ENCODE results near the gene GOLGA8J. TPM values are rescaled to one million over a fixed set of nuclear protein-coding genes. Genes with fewer than 3 reads are reported as not detected.
"Not testable (repeated sequence)": the region's sequence is repeated elsewhere in the genome, so short reads cannot be mapped to it uniquely, and the experiment has no call there.

The GOLGA8J gene
- total RNA-seq, 1 donor from 2014 or later = not detected

DNA sequence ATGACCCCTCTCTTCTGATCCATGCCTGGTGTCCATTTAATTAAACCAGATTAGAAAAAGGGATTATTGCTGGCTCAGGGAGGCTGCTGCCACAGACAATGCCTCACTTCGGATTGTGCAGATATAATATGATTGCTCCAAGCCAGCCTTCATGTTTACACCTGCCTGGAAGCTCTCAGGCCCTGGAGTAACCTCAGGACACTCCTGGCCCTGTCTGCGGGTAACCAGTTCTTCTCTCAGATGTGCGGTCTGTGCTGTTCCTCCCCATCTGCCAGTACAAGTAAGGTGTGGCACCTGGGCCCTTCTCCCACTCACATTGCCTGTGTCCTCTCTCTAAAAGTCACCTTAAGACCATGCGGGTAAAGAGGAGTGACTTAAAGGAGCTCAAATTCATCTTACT, 8.8 kb upstream of the GOLGA8J start:
- intact Hi-C loops (cut with micrococcal nuclease) = no loop called here

DNA sequence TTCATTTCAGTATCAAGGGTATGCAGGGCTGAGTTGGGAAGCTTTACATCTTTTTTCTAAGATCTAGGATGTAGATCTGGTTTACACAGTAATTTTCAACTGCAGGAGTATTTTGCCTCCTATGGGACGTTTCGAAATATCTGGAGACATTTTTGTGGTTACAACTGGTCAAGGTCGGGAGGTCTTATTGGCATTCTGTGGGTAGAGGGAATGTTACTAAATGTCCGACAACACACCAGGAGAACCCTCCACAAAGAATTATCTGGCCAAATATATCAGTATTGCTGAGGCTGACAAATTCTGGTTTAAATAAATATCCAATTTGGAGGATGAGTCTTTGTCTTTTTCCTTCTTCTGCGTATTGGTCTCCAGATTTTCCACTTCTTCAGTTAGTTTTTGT, 1.9 kb upstream of the GOLGA8J start:
- intact Hi-C loops (cut with micrococcal nuclease) = not testable (repeated sequence)

DNA sequence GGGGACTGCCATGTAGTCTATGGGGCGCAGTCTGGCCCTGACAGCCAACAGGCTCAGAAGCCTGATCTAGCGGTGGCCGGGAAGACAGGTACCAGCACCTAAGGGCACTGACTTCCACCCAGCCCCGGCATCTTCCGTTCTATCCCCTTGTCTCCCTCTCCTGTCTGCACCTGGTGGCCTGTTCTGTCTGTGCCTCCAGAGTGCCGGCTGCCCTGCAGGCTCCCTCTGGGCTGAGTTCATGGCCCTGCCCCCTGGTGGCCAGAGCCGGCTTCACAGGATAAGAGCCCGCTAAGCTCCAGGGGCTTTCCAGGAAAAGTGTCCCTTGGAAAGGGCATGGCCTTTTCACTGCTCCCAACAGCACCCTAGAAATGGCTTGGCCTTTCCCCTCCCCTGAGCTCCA, 15.1 kb downstream of the GOLGA8J start:
- intact Hi-C loops (cut with micrococcal nuclease) = not testable (repeated sequence)

DNA sequence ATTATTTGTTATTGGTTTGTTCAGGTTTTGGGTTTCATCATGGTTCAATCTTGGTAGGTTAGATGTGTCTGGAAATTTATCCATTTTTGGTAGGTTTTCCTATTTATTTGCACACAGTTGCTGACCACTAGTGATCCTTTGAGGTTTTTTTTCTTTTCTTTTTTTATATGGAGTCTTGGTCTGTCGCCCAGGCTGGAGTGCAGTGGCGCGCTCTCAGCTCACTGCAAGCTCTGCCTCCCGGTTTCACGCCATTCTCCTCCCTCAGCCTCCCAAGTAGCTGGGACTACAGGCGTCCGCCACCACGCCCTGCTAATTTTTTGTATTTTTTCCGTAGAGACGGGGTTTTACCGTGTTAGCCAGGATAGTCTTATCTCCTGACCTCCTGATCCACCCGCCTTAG, 20.1 kb downstream of the GOLGA8J start:
- intact Hi-C loops (cut with micrococcal nuclease) = not testable (repeated sequence)

DNA sequence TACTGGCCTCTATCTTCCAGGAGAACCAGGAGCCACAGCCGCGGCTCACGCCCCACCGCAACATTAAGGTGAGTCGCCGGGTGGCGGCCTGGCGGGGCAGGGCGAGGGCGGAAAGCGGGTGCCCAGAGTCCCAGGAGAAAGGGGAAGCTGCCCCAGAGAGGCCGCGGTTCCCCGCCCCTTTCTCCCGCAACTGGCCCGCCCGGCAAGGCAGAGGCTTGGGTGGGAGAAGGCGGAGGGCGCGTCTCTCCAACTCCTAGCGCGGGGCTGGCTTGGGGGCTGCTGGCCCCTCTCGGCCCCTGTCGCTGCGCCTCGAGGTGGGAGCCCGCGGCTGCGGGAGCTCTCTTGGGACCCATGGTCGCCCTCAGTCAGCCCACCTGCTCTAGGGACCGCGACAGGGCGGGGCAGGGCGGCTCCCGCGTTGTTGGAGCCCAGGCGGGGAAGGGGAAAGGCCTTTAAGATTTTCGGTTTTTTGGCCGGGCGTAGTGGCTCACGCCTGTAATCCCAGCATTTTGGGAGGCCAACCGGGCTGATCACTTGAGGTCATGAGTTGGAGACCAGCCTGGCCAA, 21.3 kb downstream of the GOLGA8J start:
- intact Hi-C loops (cut with micrococcal nuclease) = not testable (repeated sequence)

DNA sequence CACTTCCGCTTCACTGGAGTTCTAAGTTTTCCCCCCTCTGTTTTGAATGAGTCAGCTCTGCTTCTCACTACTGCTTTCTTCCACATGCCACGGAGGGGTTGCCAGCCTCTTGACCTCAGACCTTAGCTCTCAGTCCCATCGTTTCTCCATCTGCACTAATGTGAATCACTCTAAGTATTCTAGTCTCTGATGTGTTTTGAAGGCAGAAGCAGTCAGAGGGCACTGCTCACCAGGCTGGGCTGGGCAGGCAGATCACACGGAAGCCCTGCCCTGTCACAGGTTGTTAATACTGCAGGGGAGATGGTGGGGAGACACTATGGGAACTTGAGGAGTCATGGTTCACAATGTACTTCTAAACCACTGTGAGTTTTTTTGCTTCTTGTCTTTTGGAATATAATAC, 27.8 kb downstream of the GOLGA8J start:
- intact Hi-C loops (cut with micrococcal nuclease) = not testable (repeated sequence)

DNA sequence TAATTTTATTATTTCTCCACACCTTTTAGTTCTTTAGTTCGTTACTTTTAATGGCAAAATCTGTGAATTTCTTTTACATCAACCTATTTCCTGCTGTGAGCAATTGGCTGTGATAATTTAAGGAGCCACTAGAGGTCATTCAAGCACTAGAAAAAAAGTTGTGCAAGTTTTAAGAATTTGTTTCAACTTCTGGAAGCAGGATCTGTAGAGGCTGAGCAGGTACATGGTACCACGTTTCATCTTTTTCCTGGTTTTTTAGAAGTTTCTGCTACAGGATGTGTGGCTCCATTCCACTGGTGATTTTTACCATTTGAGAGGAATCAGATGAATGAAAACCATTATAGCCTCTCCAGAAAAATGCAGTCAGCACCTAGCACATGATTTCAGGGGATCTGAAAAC, 47.3 kb downstream of the GOLGA8J start:
- intact Hi-C loops (cut with micrococcal nuclease) = not testable (repeated sequence)

DNA sequence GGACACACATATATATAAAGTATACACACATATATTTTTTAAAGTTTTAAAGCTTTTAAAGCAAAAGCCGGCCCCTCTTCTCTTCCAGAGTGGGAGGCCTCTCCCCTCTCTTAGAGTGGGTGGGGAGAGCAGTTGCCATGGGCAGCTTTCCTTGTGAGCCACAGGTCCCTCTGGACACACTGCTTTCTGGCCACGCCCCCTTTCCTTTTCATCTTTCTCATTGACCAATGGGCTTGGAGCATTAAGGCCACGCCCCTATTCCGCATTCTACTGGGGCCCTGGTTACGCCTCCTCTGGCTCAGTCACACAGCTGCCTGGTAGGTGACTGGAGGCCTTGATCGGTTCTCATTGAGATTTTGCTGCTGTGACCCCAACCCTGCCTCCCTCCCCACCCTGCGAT, 52.0 kb downstream of the GOLGA8J start, which contains the start of gene GOLGA8T:
Gene GOLGA8T, plus strand, starts transcription at position 301 of the 400 bp plus-strand sequence. Its CDS starts 98 bp downstream, at position 399.
- intact Hi-C loops (cut with micrococcal nuclease) = not testable (repeated sequence)

Other genes with a start within 250 kb of the GOLGA8J start
- gene GOLGA8T, start 52.1 kb downstream of the GOLGA8J start, total RNA-seq = 0.14 TPM in 1 of 2 replicates, not detected in the other